Loucy (cell line): Measurements from ENCODE around the gene TJAP1.

Source experiments
- H2AFZ ChIP-seq: fragments of 200-600 bp; sonication (generic); 2 replicates; pipeline ENCODE4 v1.6.0; 2016; ENCODE audit warnings: antibody characterized with exemption, mild to moderate bottlenecking, low read length, moderate library complexity
- H3F3A ChIP-seq: fragments of 200-600 bp; 2 replicates; pipeline ENCODE4 v1.6.0; 2016; ENCODE audit warnings: antibody characterized with exemption, low read depth, mild to moderate bottlenecking
- H3K27me3 ChIP-seq: fragments of 200-600 bp; sonication (generic); 2 replicates; pipeline ENCODE4 v1.6.1; 2014; ENCODE audit warnings: low read length, mild to moderate bottlenecking; ENCODE audit not compliant: insufficient read depth, poor library complexity, severe bottlenecking
- H3K36me3 ChIP-seq: fragments of 200-600 bp; sonication (generic); 2 replicates; pipeline ENCODE4 v1.6.1; 2016; ENCODE audit warnings: low read length; ENCODE audit not compliant: insufficient read depth
- H3K4me1 ChIP-seq: fragments of 200-600 bp; sonication (generic); 2 replicates; pipeline ENCODE4 v1.5.1; 2014; ENCODE audit warnings: low read length, mild to moderate bottlenecking; ENCODE audit not compliant: insufficient read depth, poor library complexity, severe bottlenecking
- H3K4me2 ChIP-seq: fragments of 200-600 bp; sonication (generic); 2 replicates; pipeline ENCODE4 v1.6.0; 2014; ENCODE audit warnings: antibody characterized with exemption, low read length, low read depth, mild to moderate bottlenecking; ENCODE audit not compliant: poor library complexity, severe bottlenecking
- H3K4me3 ChIP-seq: fragments of 200-600 bp; sonication (generic); 2 replicates; pipeline ENCODE4 v1.5.1; 2014; ENCODE audit warnings: low read length, mild to moderate bottlenecking, mixed read lengths; ENCODE audit not compliant: poor library complexity, severe bottlenecking
- H3K79me2 ChIP-seq: fragments of 200-600 bp; sonication (generic); 2 replicates; pipeline ENCODE4 v1.6.1; 2014; ENCODE audit warnings: low read length; ENCODE audit not compliant: insufficient read depth
- H3K9ac ChIP-seq: fragments of 200-600 bp; sonication (generic); 2 replicates; pipeline ENCODE4 v1.6.0; 2014; ENCODE audit warnings: mild to moderate bottlenecking, low read depth, low read length, moderate library complexity; ENCODE audit not compliant: poor library complexity, severe bottlenecking
- H3K9me2 ChIP-seq: fragments of 200-600 bp; sonication (generic); replicated peaks from 2 replicates; pipeline ENCODE4 v1.6.1; 2016; ENCODE audit warnings: low read depth, low read length, mixed read lengths
- H3K9me3 ChIP-seq: fragments of 200-600 bp; sonication (generic); 2 replicates; pipeline ENCODE4 v1.6.1; 2014; ENCODE audit warnings: mild to moderate bottlenecking, antibody characterized with exemption, low read length, low read depth; ENCODE audit not compliant: insufficient read depth
- H4K20me1 ChIP-seq: fragments of 200-600 bp; sonication (generic); 2 replicates; pipeline ENCODE4 v1.6.0; 2014; ENCODE audit warnings: antibody characterized with exemption, low read length, mild to moderate bottlenecking; ENCODE audit not compliant: insufficient read depth, poor library complexity, severe bottlenecking
- EZH2phosphoT487 ChIP-seq: fragments of 200-600 bp; IDR thresholded peaks from 2 replicates; pipeline ENCODE4 v1.6.1; 2018; ENCODE audit warnings: antibody characterized with exemption, mild to moderate bottlenecking, moderate library complexity, borderline replicate concordance
- TF ChIP-seq, protein P1 (sequence below): fragments of 200-600 bp; sonication (generic); conservative IDR thresholded peaks from 2 replicates; pipeline ENCODE4 v1.5.1; 2014; ENCODE audit warnings: mild to moderate bottlenecking, antibody characterized with exemption, low read length

TJAP1 gene

DNA sequence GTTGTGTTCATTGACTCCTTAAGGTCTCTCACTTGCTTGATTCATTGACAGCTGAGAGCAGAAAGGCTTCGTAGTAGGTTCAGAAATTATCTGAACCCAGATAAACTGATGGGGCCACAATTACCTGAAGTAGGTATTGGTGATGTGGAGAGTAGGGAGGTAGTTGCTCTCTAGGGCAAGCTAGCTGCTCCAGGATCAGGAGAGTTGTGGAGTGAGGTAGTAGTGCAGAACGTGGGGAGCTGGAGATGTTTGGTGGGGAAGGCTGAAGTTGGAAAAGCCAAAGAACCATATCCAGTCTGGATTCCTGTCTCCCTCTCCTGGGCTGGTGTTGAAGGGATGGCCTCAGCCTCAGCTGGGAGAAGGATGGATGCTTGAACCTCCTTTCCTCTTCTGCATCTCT is 15.9 kb downstream of the TJAP1 start:
- Histone ChIP-seq H3K4me1 (peaks cover 9% of the 10 kb centered on the region), H3K79me2 (no peaks in the 10 kb centered on the region), H3K9ac (no peak overlapping the region), H3K9me2 (no peaks in the 10 kb centered on the region), H3K36me3 (no peaks in the 10 kb centered on the region; the same call in 1 of the 2 replicates), H3F3A (no peaks in the 10 kb centered on the region), H2AFZ (no peak overlapping the region), H3K27me3 (no peaks in the 10 kb centered on the region), H4K20me1 (peaks cover 4% of the 10 kb centered on the region), H3K9me3 (no peaks in the 10 kb centered on the region), H3K4me3 (no peak overlapping the region), H3K4me2 (no peak overlapping the region)
- no peak for TF ChIP-seq EZH2phosphoT487
- TF ChIP-seq, protein P1, sequence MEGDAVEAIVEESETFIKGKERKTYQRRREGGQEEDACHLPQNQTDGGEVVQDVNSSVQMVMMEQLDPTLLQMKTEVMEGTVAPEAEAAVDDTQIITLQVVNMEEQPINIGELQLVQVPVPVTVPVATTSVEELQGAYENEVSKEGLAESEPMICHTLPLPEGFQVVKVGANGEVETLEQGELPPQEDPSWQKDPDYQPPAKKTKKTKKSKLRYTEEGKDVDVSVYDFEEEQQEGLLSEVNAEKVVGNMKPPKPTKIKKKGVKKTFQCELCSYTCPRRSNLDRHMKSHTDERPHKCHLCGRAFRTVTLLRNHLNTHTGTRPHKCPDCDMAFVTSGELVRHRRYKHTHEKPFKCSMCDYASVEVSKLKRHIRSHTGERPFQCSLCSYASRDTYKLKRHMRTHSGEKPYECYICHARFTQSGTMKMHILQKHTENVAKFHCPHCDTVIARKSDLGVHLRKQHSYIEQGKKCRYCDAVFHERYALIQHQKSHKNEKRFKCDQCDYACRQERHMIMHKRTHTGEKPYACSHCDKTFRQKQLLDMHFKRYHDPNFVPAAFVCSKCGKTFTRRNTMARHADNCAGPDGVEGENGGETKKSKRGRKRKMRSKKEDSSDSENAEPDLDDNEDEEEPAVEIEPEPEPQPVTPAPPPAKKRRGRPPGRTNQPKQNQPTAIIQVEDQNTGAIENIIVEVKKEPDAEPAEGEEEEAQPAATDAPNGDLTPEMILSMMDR = no peak

DNA sequence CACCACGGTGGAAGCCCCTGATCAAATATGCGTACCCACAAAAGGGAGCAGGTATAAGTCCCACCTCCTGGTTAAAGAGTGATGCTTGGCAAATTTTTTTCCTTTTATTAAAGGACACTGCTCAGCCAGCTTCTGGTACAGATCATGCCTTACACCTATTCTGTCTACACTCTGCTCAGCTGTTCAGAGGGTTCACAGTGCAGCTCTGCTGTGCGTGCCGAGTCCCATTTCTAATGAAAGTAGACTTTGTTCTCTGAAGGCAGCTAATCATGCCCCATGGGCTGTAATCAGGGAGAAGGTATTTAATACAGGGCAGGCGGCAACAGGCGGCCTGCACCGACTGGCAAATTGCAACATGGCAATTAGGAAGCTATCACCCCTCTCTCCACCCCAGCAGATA is 16.5 kb downstream of the TJAP1 start:
- peaks cover 4% of the 10 kb centered on the region for H4K20me1 ChIP-seq
- H3K9ac ChIP-seq = no peak overlapping the region
- H3K79me2 ChIP-seq = no peaks in the 10 kb centered on the region
- H3K4me2 ChIP-seq = no peak overlapping the region
- no peaks in the 10 kb centered on the region for H3K9me2 ChIP-seq
- no peak overlapping the region for H2AFZ ChIP-seq
- H3K27me3 ChIP-seq = no peaks in the 10 kb centered on the region
- H3K4me3 ChIP-seq = no peak overlapping the region
- TF ChIP-seq, protein P1 = no peak
- no peak for TF ChIP-seq EZH2phosphoT487
- peaks cover 9% of the 10 kb centered on the region for H3K4me1 ChIP-seq
- H3F3A ChIP-seq = no peaks in the 10 kb centered on the region
- H3K36me3 ChIP-seq = peaks cover 4% of the 10 kb centered on the region; the same call in 1 of the 2 replicates
- H3K9me3 ChIP-seq = no peaks in the 10 kb centered on the region

DNA sequence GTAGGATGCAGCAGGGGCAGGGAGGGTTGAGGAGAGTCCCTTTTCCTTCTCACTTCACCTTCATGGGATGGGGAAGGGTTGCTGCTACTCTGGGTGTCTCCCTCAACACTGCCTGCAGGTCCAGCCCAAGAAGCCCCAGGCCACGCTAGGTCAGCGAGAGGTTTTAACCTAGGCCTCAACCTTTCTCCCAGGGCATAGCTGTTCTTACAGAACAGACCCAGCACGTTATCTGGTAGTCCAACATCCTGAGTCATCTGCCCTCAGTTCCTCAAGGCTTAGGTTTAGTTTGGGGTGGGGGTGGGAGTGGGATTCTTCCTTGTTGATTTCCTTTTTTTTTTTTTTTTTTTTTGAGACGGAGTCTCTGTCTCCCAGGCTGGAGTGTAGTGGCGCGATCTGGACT is 17.0 kb downstream of the TJAP1 start:
- Histone ChIP-seq H3K4me3 (no peak overlapping the region), H2AFZ (no peak overlapping the region), H3K9me3 (no peaks in the 10 kb centered on the region), H3K4me2 (no peak overlapping the region), H3K9me2 (no peaks in the 10 kb centered on the region), H3K27me3 (no peaks in the 10 kb centered on the region), H4K20me1 (peaks cover 3% of the 10 kb centered on the region), H3K79me2 (no peaks in the 10 kb centered on the region), H3F3A (no peaks in the 10 kb centered on the region), H3K4me1 (peaks cover 9% of the 10 kb centered on the region), H3K9ac (no peak overlapping the region), H3K36me3 (peaks cover 9% of the 10 kb centered on the region; the same call in 1 of the 2 replicates)
- TF ChIP-seq EZH2phosphoT487 = no peak
- TF ChIP-seq, protein P1 = no peak
